PC-3 (cell line): ENCODE data around the gene CHI3L1. TPM values are rescaled to one million over a fixed set of nuclear protein-coding genes. Genes with fewer than 3 reads are reported as not detected.
A peak's percentile ranks its signal among the peaks of the same experiment; 100 is the strongest.

Experiments
- ATAC-seq: fragments of 200-7000 bp; cut with Tn5 transposase; 2 replicates; pipeline ENCODE4 v1.9.1; 2020; ENCODE audit warnings: mild to moderate bottlenecking, moderate library complexity
- BruUV-seq: library from RNA; stranded (reverse); fragments of 400-500 nt; replicated peaks from 2 replicates; lab custom pipeline; 2021; lab: Mats Ljungman, UMichigan
- CTCF ChIA-PET: fragments of 300-600 bp; sonication (Branson Sonifier 250); formaldehyde crosslinking; loops from one replicate; lab custom pipeline; 2022; ENCODE audit warnings: antibody characterized with exemption; lab: Charles Lee
- POLR2A ChIA-PET: fragments of 300-600 bp; sonication (Branson Sonifier 250); formaldehyde crosslinking; loops from one replicate; lab custom pipeline; 2022; ENCODE audit warnings: antibody characterized with exemption; ENCODE audit not compliant: unreplicated experiment; lab: Charles Lee
- DNase-seq: peaks from one replicate; pipeline ENCODE4 v3.0.0-alpha.2; 2015
- H2AFZ ChIP-seq: fragments of 300-600 bp; sonication (generic); 2 replicates; pipeline ENCODE4 v1.6.0; 2016; ENCODE audit warnings: antibody characterized with exemption, low read length
- H3F3A ChIP-seq: fragments of 300-600 bp; sonication (generic); one replicate; pipeline ENCODE4 v1.6.0; 2017; ENCODE audit warnings: antibody characterized with exemption, low read length, control low read depth, mild to moderate bottlenecking; ENCODE audit not compliant: unreplicated experiment
- H3K27ac ChIP-seq: fragments of 300-600 bp; sonication (generic); 2 replicates; pipeline ENCODE4 v1.5.1; 2016; ENCODE audit warnings: mild to moderate bottlenecking, low read length
- H3K27me3 ChIP-seq: fragments of 300-600 bp; sonication (generic); 2 replicates; pipeline ENCODE4 v1.6.1; 2016; ENCODE audit warnings: low read length, mixed read lengths
- H3K36me3 ChIP-seq: fragments of 300-600 bp; sonication (generic); 2 replicates; pipeline ENCODE4 v1.6.1; 2016; ENCODE audit warnings: low read depth, mixed run types, low read length, mixed read lengths
- H3K4me1 ChIP-seq: fragments of 300-600 bp; sonication (generic); 2 replicates; pipeline ENCODE4 v1.5.1; 2016; ENCODE audit warnings: low read length; ENCODE audit not compliant: insufficient read depth
- H3K4me2 ChIP-seq: fragments of 300-600 bp; sonication (generic); 2 replicates; pipeline ENCODE4 v1.6.0; 2016; ENCODE audit warnings: low read length
- H3K4me3 ChIP-seq: fragments of 300-600 bp; sonication (generic); 2 replicates; pipeline ENCODE4 v1.5.1; 2016; ENCODE audit warnings: mild to moderate bottlenecking, low read length, mixed read lengths
- H3K79me2 ChIP-seq: fragments of 300-600 bp; sonication (generic); 2 replicates; pipeline ENCODE4 v1.6.1; 2017; ENCODE audit warnings: low read length, mixed read lengths
- H3K9ac ChIP-seq: fragments of 300-600 bp; sonication (generic); 2 replicates; pipeline ENCODE4 v1.6.0; 2016; ENCODE audit warnings: mild to moderate bottlenecking, low read length
- H3K9me2 ChIP-seq: fragments of 300-600 bp; sonication (generic); replicated peaks from 2 replicates; pipeline ENCODE4 v1.6.1; 2016; ENCODE audit warnings: mixed run types, low read length, mixed read lengths
- H3K9me3 ChIP-seq: fragments of 300-600 bp; sonication (generic); 2 replicates; pipeline ENCODE4 v1.6.1; 2016; ENCODE audit warnings: low read length, mixed read lengths
- H4K20me1 ChIP-seq: fragments of 300-600 bp; sonication (generic); 2 replicates; pipeline ENCODE4 v1.6.1; 2016; ENCODE audit warnings: low read length, mixed read lengths
- CTCF ChIP-seq: fragments of 300-600 bp; sonication (generic); conservative IDR thresholded peaks from 2 replicates; pipeline ENCODE4 v1.5.1; 2017; ENCODE audit warnings: antibody characterized with exemption, low read depth, mild to moderate bottlenecking, low read length
- EZH2 ChIP-seq: fragments of 300-600 bp; sonication (generic); IDR thresholded peaks from one replicate; pipeline ENCODE4 v1.6.1; 2017; ENCODE audit warnings: antibody characterized with exemption, mild to moderate bottlenecking, low read length; ENCODE audit not compliant: unreplicated experiment
- EZH2phosphoT487 ChIP-seq: fragments of 300-600 bp; sonication (generic); IDR thresholded peaks from 2 replicates; pipeline ENCODE4 v1.6.1; 2018; ENCODE audit warnings: mild to moderate bottlenecking, antibody characterized with exemption, low read length, borderline replicate concordance
- intact Hi-C: fragments of 100-400 bp; cut with micrococcal nuclease; formaldehyde crosslinking; loops from 2 replicates; pipeline ENCODE4 v1.9.0; 2023
- total RNA-seq: library from RNA; depleted of rRNA; stranded (reverse); fragments of >200 nt; gene quantifications from 2 replicates; pipeline ENCODE4 v1.2.3, GENCODE V29; 2014

Gene CHI3L1
- total RNA-seq, 1 experiment from 2014 or later, result not detected

- H3K4me1 ChIP-seq, result no peaks in the 10 kb centered on the region
- POLR2A ChIA-PET, result no interaction called here
- H3K36me3 ChIP-seq, result no peaks in the 10 kb centered on the region
- H3K79me2 ChIP-seq, result no peaks in the 10 kb centered on the region
- DNase-seq, result no peak
- H3K9ac ChIP-seq, result no peak overlapping the region
- no TSS peak for BruUV-seq
- no peak overlapping the region for H3K4me3 ChIP-seq
- CTCF ChIA-PET, result interaction anchor here (0.7 kb wide), 1 partner anchor 1916 kb away, joined by 4 read pairs; no protein-coding TSS in a partner anchor
- ATAC-seq, result no peak
- H3K27ac ChIP-seq, result no peak overlapping the region
- H3K27me3 ChIP-seq, result 0 out of 2 replicates have a peak, but pooled peaks cover under 1% of the 10 kb centered on the region
- no peaks in the 10 kb centered on the region for H3K9me3 ChIP-seq
- H3F3A ChIP-seq, result no peaks in the 10 kb centered on the region
- TF ChIP-seq CTCF, result no peak
- no peak for TF ChIP-seq EZH2
- TF ChIP-seq EZH2phosphoT487, result no peak
- H3K9me2 ChIP-seq, result no peaks in the 10 kb centered on the region
- no peak overlapping the region for H2AFZ ChIP-seq
- no peaks in the 10 kb centered on the region for H4K20me1 ChIP-seq
- H3K4me2 ChIP-seq, result no peak overlapping the region
- intact Hi-C loops, result no loop called here
Observed at GRCh38 chr1:203145321-203146041, 41.0 kb downstream of the CHI3L1 start.

GRCh38 chr1:203144661-203145060 lies 41.8 kb downstream of the CHI3L1 start:
- Histone ChIP-seq H3K36me3 (no peaks in the 10 kb centered on the region), H3K9ac (no peak overlapping the region), H3K79me2 (no peaks in the 10 kb centered on the region), H2AFZ (no peak overlapping the region), H4K20me1 (no peaks in the 10 kb centered on the region), H3F3A (no peaks in the 10 kb centered on the region), H3K4me1 (no peaks in the 10 kb centered on the region), H3K4me3 (no peak overlapping the region), H3K9me3 (no peaks in the 10 kb centered on the region), H3K27ac (no peak overlapping the region), H3K4me2 (no peak overlapping the region), H3K27me3 (peaks cover 9% of the 10 kb centered on the region), H3K9me2 (no peaks in the 10 kb centered on the region)
- intact Hi-C loops, result no loop called here
- ChIA-PET CTCF (no interaction called here), POLR2A (no interaction called here)
- TF ChIP-seq CTCF (no peak), EZH2 (no peak), EZH2phosphoT487 (no peak)
- DNase-seq (peak; percentile 35), ATAC-seq (peak; percentile 46; the same call in 1 of the 2 replicates)
- BruUV-seq, result no TSS peak

- intact Hi-C loops, result no loop called here
Observed at GRCh38 chr1:203143641-203144040, 42.9 kb downstream of the CHI3L1 start.

More at GRCh38 chr1:203143641-203144040, 42.9 kb downstream of the CHI3L1 start:
- Histone ChIP-seq H3K36me3 (no peaks in the 10 kb centered on the region), H3K9ac (no peak overlapping the region), H3K4me2 (no peak overlapping the region), H3K79me2 (no peaks in the 10 kb centered on the region), H2AFZ (no peak overlapping the region), H3F3A (no peaks in the 10 kb centered on the region), H3K27me3 (peaks cover 17% of the 10 kb centered on the region), H3K9me2 (no peaks in the 10 kb centered on the region), H3K4me1 (no peaks in the 10 kb centered on the region), H4K20me1 (no peaks in the 10 kb centered on the region), H3K4me3 (no peak overlapping the region), H3K9me3 (no peaks in the 10 kb centered on the region), H3K27ac (no peak overlapping the region)
- CTCF ChIA-PET, result no interaction called here
- DNase-seq, result no peak
- BruUV-seq, result no TSS peak
- ATAC-seq, result no peak
- POLR2A ChIA-PET, result no interaction called here
- TF ChIP-seq EZH2, result no peak
- no peak for TF ChIP-seq CTCF
- no peak for TF ChIP-seq EZH2phosphoT487
